Spleen (tissue), 7 donors: ENCODE results near the gene LKAAEAR1.

ENCODE experiments used
- POLR2A ChIP-seq, 3 donors: fragments of 450-650 bp; IDR thresholded peaks; one replicate each; pipeline ENCODE4 v1.5.1; 2017; ENCODE audit warnings: antibody characterized with exemption in 3 of 3, mild to moderate bottlenecking in 1 of 3
- TF ChIP-seq, protein P1 (sequence below), 11 experiments: fragments of 200-600 bp in 7 of 11; fragments of 450-650 bp in 4 of 11; sonication (generic) in 4 of 11; IDR thresholded peaks in 8 of 11; conservative IDR thresholded peaks in 3 of 11; 1 replicate in 7 of 11; 2 replicates in 4 of 11; pipeline versions ENCODE4 v1.4.0 to v1.8.0; 2016 to 2021; ENCODE audit warnings: antibody characterized with exemption in 11 of 11, inconsistent platforms in 4 of 11, mild to moderate bottlenecking in 1 of 11
- donor health status: DM: no; HTN: no; CAD: no; lungs with moderate emphysema.
- donor health status: DM: no; HTN: no; CAD: no.
- donor health status: DM: no; HTN: no; CAD: no.

- TF ChIP-seq, protein P1, sequence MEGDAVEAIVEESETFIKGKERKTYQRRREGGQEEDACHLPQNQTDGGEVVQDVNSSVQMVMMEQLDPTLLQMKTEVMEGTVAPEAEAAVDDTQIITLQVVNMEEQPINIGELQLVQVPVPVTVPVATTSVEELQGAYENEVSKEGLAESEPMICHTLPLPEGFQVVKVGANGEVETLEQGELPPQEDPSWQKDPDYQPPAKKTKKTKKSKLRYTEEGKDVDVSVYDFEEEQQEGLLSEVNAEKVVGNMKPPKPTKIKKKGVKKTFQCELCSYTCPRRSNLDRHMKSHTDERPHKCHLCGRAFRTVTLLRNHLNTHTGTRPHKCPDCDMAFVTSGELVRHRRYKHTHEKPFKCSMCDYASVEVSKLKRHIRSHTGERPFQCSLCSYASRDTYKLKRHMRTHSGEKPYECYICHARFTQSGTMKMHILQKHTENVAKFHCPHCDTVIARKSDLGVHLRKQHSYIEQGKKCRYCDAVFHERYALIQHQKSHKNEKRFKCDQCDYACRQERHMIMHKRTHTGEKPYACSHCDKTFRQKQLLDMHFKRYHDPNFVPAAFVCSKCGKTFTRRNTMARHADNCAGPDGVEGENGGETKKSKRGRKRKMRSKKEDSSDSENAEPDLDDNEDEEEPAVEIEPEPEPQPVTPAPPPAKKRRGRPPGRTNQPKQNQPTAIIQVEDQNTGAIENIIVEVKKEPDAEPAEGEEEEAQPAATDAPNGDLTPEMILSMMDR (IDR thresholded peaks at IDR 0.05 in 8 of 11, conservative IDR thresholded peaks at IDR 0.05 in 3 of 11): no peak
- no peak for TF ChIP-seq POLR2A (IDR thresholded peaks at IDR 0.05)
Measured at GRCh38 chr20:64082820-64083377, 1.3 kb downstream of the LKAAEAR1 start.
